NT2/D1 (cell line): ENCODE results near the gene KRTAP5-1.

Source experiments
- SUZ12 ChIP-seq: IDR thresholded peaks from 2 replicates; pipeline ENCODE4 v1.6.1; 2011; ENCODE audit not compliant: insufficient read length, insufficient read depth; ENCODE audit errors: extremely low read depth
- YY1 ChIP-seq: IDR thresholded peaks from 2 replicates; pipeline ENCODE4 v1.6.1; 2011; ENCODE audit not compliant: insufficient read length, insufficient read depth
- ZNF274 ChIP-seq: IDR thresholded peaks from 2 replicates; pipeline ENCODE4 v1.6.1; 2011; ENCODE audit warnings: mild to moderate bottlenecking, low read depth, low read length

DNA sequence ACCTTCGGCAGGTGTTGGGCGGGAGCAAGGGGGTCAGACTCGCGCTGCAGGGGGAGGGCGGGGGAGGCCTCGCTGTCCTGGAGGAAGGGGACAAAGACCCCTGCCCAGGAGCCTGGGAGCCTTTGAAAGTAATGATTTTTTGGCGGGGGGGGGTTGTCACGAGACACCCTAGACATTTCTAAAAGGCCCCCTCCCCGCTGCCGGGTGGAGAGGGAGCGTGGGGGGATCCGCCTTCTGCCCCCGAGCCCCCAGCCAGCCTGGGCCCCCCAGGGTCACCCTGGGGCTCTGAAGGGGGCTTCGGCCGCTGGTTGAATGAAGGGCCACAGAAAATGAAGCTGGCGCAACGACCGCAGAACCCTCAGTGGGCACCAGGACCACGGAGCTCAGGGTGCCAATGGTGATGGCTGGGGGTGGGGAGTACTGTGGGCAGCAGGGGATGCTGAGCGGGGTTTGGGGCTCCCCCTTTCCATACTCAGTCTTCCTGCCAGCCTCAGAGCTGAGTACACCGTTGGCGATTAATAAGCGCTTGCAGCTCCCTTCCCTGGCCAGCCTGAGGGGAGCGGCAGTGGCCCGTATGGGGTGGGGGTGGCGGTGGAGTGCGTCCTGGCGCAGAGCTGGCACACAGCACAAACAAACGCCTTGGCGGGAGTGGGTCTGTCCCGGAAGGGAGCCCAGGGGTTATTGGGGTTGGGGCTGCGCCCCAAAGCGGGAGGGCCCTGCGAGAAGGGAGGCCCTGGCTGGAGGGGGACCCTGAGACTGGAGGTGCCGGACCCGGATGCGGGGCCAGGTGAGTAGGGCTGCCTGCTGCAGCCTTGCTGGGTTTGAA lies 11.8 kb downstream of the KRTAP5-1 start:
- TF ChIP-seq ZNF274 (no peak), YY1 (no peak), SUZ12 (no peak)
